ENCODE data around the gene DONSON.

GRCh38 chr21:33608559-33608958 is 20.1 kb upstream of the DONSON start:
- TF ChIP-seq POLR2A (IDR thresholded peaks at IDR 0.05) (no peak), CTCF (IDR thresholded peaks at IDR 0.05) (no peak), POLR2AphosphoS5 (IDR thresholded peaks at IDR 0.05; ENCODE audit: insufficient read depth in 1 of 2, low read depth in 1 of 2) (no peak)

Data from vagina (tissue), 2 donors.